ENCODE measurements around the gene HACL1.

The HACL1 gene

GRCh38 chr3:15521573-15521965 lies 79.8 kb downstream of the HACL1 start, which contains the start of gene COLQ:
Gene COLQ (minus strand): TSS chr3:15521706. CDS start chr3:15521625, 81 bp downstream.
- no peak for TF ChIP-seq CTCF (IDR thresholded peaks at IDR 0.05; ENCODE audit: extremely low read depth, insufficient read depth, missing control alignments)
- in situ Hi-C loops (cut with MboI; ENCODE audit: low pct_unique_long_range_greater_than_20kb, low sequenced_read_pairs, unreplicated experiment) = no loop called here
- no peak for DNase-seq (ENCODE audit: low spot score)

- in situ Hi-C loops (cut with MboI; ENCODE audit: low pct_unique_long_range_greater_than_20kb, low sequenced_read_pairs, unreplicated experiment) = no loop called here
- no peak for DNase-seq (ENCODE audit: low spot score)
These were observed 80.4 kb downstream of the HACL1 start for GRCh38 chr3:15520804-15521572.

GRCh38 chr3:15520185-15520584 lies 81.2 kb downstream of the HACL1 start:
- TF ChIP-seq CTCF (IDR thresholded peaks at IDR 0.05; ENCODE audit: extremely low read depth, insufficient read depth, missing control alignments) = no peak
- in situ Hi-C loops (cut with MboI; ENCODE audit: low pct_unique_long_range_greater_than_20kb, low sequenced_read_pairs, unreplicated experiment) = no loop called here
- DNase-seq (ENCODE audit: low spot score) = no peak

More at GRCh38 chr3:15520804-15521572, 80.4 kb downstream of the HACL1 start:
- no peak for TF ChIP-seq CTCF (IDR thresholded peaks at IDR 0.05; ENCODE audit: extremely low read depth, insufficient read depth, missing control alignments)

- no peak for TF ChIP-seq CTCF (IDR thresholded peaks at IDR 0.05; ENCODE audit: extremely low read depth, insufficient read depth, missing control alignments)
- DNase-seq (ENCODE audit: low spot score) = no peak
- in situ Hi-C loops (cut with MboI; ENCODE audit: low pct_unique_long_range_greater_than_20kb, low sequenced_read_pairs, unreplicated experiment) = no loop called here
These were observed 82.3 kb downstream of the HACL1 start for GRCh38 chr3:15519096-15519495.

GRCh38 chr3:15514663-15515340 lies 86.6 kb downstream of the HACL1 start:
- no peak for TF ChIP-seq CTCF (IDR thresholded peaks at IDR 0.05; ENCODE audit: extremely low read depth, insufficient read depth, missing control alignments)
- no peak for DNase-seq (ENCODE audit: low spot score)
- in situ Hi-C loops (cut with MboI; ENCODE audit: low pct_unique_long_range_greater_than_20kb, low sequenced_read_pairs, unreplicated experiment) = no loop called here

GRCh38 chr3:15513810-15514662 lies 87.3 kb downstream of the HACL1 start:
- in situ Hi-C loops (cut with MboI; ENCODE audit: low pct_unique_long_range_greater_than_20kb, low sequenced_read_pairs, unreplicated experiment) = no loop called here
- TF ChIP-seq CTCF (IDR thresholded peaks at IDR 0.05; ENCODE audit: extremely low read depth, insufficient read depth, missing control alignments) = no peak
- no peak for DNase-seq (ENCODE audit: low spot score)
